Chondrocyte (in vitro differentiated cells): ENCODE results near the gene CATSPERD. TPM values are rescaled to one million over a fixed set of nuclear protein-coding genes. Genes with fewer than 3 reads are reported as not detected.

Experiments
- DNase-seq: peaks from one replicate; pipeline ENCODE4 v3.0.0; 2021; ENCODE audit warnings: mixed read lengths, low spot score
- H3K27ac Mint-ChIP-seq: one replicate; pipeline ENCODE4 v1.8.0; 2021; ENCODE audit warnings: mild to moderate bottlenecking, moderate library complexity, mixed read lengths; ENCODE audit not compliant: unreplicated experiment
- H3K27me3 Mint-ChIP-seq: 2 replicates; pipeline ENCODE4 v1.8.0; 2021; ENCODE audit warnings: low read depth, mixed read lengths
- H3K36me3 Mint-ChIP-seq: 2 replicates; pipeline ENCODE4 v1.8.0; 2021; ENCODE audit warnings: low read depth, mixed read lengths
- H3K4me1 Mint-ChIP-seq: 2 replicates; pipeline ENCODE4 v1.8.0; 2021; ENCODE audit warnings: low read depth, mild to moderate bottlenecking, mixed read lengths
- H3K4me3 Mint-ChIP-seq: one replicate; pipeline ENCODE4 v1.8.0; 2021; ENCODE audit warnings: mild to moderate bottlenecking, moderate library complexity, mixed read lengths; ENCODE audit not compliant: unreplicated experiment
- H3K9me3 Mint-ChIP-seq: 2 replicates; pipeline ENCODE4 v1.8.0; 2021; ENCODE audit warnings: low read depth, mixed read lengths
- total RNA-seq: library from RNA; stranded (reverse); gene quantifications from 3 replicates; pipeline ENCODE4 v1.2.1, GENCODE V29; 2021
- TF ChIP-seq, protein P1 (sequence below): fragments of 200-600 bp; sonication (generic); IDR thresholded peaks from 2 replicates; pipeline ENCODE4 v1.5.0; 2021; ENCODE audit warnings: antibody characterized with exemption, mild to moderate bottlenecking, moderate library complexity

The CATSPERD gene
- total RNA-seq, 1 donor from 2014 or later = not detected

- peaks cover 9% of the 10 kb centered on the region for H3K36me3 Mint-ChIP-seq
- TF ChIP-seq, protein P1, sequence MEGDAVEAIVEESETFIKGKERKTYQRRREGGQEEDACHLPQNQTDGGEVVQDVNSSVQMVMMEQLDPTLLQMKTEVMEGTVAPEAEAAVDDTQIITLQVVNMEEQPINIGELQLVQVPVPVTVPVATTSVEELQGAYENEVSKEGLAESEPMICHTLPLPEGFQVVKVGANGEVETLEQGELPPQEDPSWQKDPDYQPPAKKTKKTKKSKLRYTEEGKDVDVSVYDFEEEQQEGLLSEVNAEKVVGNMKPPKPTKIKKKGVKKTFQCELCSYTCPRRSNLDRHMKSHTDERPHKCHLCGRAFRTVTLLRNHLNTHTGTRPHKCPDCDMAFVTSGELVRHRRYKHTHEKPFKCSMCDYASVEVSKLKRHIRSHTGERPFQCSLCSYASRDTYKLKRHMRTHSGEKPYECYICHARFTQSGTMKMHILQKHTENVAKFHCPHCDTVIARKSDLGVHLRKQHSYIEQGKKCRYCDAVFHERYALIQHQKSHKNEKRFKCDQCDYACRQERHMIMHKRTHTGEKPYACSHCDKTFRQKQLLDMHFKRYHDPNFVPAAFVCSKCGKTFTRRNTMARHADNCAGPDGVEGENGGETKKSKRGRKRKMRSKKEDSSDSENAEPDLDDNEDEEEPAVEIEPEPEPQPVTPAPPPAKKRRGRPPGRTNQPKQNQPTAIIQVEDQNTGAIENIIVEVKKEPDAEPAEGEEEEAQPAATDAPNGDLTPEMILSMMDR = no peak
- H3K27me3 Mint-ChIP-seq = no peaks in the 10 kb centered on the region
- peaks cover 24% of the 10 kb centered on the region for H3K4me1 Mint-ChIP-seq
- no peak for DNase-seq
- no peak overlapping the region for H3K27ac Mint-ChIP-seq
- no peaks in the 10 kb centered on the region for H3K9me3 Mint-ChIP-seq
- H3K4me3 Mint-ChIP-seq = no peak overlapping the region
Measured at GRCh38 chr19:5713228-5713627, 7.2 kb upstream of the CATSPERD start.

GRCh38 chr19:5714816-5715215 lies 5.6 kb upstream of the CATSPERD start:
- TF ChIP-seq, protein P1 = no peak
- peaks cover 33% of the 10 kb centered on the region for H3K4me1 Mint-ChIP-seq
- H3K4me3 Mint-ChIP-seq = no peak overlapping the region
- DNase-seq = no peak
- no peak overlapping the region for H3K27ac Mint-ChIP-seq
- H3K36me3 Mint-ChIP-seq = peaks cover 9% of the 10 kb centered on the region
- H3K27me3 Mint-ChIP-seq = no peaks in the 10 kb centered on the region
- H3K9me3 Mint-ChIP-seq = no peaks in the 10 kb centered on the region

- Mint-ChIP-seq H3K36me3 (peaks cover 4% of the 10 kb centered on the region), H3K9me3 (no peaks in the 10 kb centered on the region), H3K27me3 (no peaks in the 10 kb centered on the region), H3K4me1 (peaks cover 36% of the 10 kb centered on the region), H3K4me3 (peak overlapping the region; percentile 94), H3K27ac (peak overlapping the region; percentile 100)
- DNase-seq = no peak
- TF ChIP-seq, protein P1 = no peak
Measured at GRCh38 chr19:5717215-5717935, 3.1 kb upstream of the CATSPERD start.

- DNase-seq = no peak
- Mint-ChIP-seq H3K27ac (peak overlapping the region; percentile 100), H3K36me3 (peaks cover 3% of the 10 kb centered on the region), H3K4me3 (peak overlapping the region; percentile 94), H3K27me3 (no peaks in the 10 kb centered on the region), H3K4me1 (peaks cover 36% of the 10 kb centered on the region), H3K9me3 (no peaks in the 10 kb centered on the region)
- TF ChIP-seq, protein P1 = no peak
Measured at GRCh38 chr19:5718037-5718578, 2.3 kb upstream of the CATSPERD start.

GRCh38 chr19:5718579-5719273 lies 1.7 kb upstream of the CATSPERD start:
- peak overlapping the region; percentile 100 for H3K27ac Mint-ChIP-seq
- peaks cover 36% of the 10 kb centered on the region for H3K4me1 Mint-ChIP-seq
- H3K27me3 Mint-ChIP-seq = no peaks in the 10 kb centered on the region
- peaks cover 3% of the 10 kb centered on the region for H3K36me3 Mint-ChIP-seq
- no peaks in the 10 kb centered on the region for H3K9me3 Mint-ChIP-seq
- H3K4me3 Mint-ChIP-seq = peak overlapping the region; percentile 94
- TF ChIP-seq, protein P1 = no peak
- DNase-seq = no peak
